Measurements from ENCODE around the gene MMP24. TPM values are rescaled to one million over a fixed set of nuclear protein-coding genes. Genes with fewer than 3 reads are reported as not detected.
A peak's percentile ranks its signal among the peaks of the same experiment; 100 is the strongest.

The MMP24 gene
- total and polyA plus RNA-seq, 2 of the 13 experiments (the other 11 are each of a cell fraction or from before 2014, with no cell fraction given), result 0.29 to 0.35 TPM

- no peak for TF ChIP-seq ZXDC (CRISPR knock-in tag; IDR thresholded peaks at IDR 0.05)
- no peak for TF ChIP-seq ZNF335 (CRISPR knock-in tag; IDR thresholded peaks at IDR 0.05)
- TF ChIP-seq ZNF44 (CRISPR knock-in tag; IDR thresholded peaks at IDR 0.05), result no peak
- no peak for TF ChIP-seq EHMT2 (IDR thresholded peaks at IDR 0.05; ENCODE audit: borderline replicate concordance, low read depth, low read length)
- TF ChIP-seq ZNF724P (CRISPR knock-in tag; IDR thresholded peaks at IDR 0.05; ENCODE audit: borderline replicate concordance), result 0 out of 2 replicates have a peak, but pooled peaks have one; percentile 16
- peak; percentile 99 for TF ChIP-seq CREB1 (IDR thresholded peaks at IDR 0.05)
- no peak for TF ChIP-seq CREB1 (CRISPR knock-in tag; IDR thresholded peaks at IDR 0.05)
- TF ChIP-seq ZNF101 (CRISPR knock-in tag; IDR thresholded peaks at IDR 0.05; ENCODE audit: borderline replicate concordance, low read depth), result no peak
- TF ChIP-seq FOXK2 (IDR thresholded peaks at IDR 0.05), result peak; percentile 52; the same call in 1 of the 2 replicates
- no peak for TF ChIP-seq ZNF296 (CRISPR knock-in tag; conservative IDR thresholded peaks at IDR 0.05)
- no peak for TF ChIP-seq ZBTB33 (CRISPR knock-in tag; IDR thresholded peaks at IDR 0.05)
- no peak for TF ChIP-seq ZFP82 (CRISPR knock-in tag; IDR thresholded peaks at IDR 0.05; ENCODE audit: borderline replicate concordance)
- TF ChIP-seq ZNF207 (IDR thresholded peaks at IDR 0.05; ENCODE audit: borderline replicate concordance), result peak; percentile 9; the same call in 1 of the 2 replicates
- no peak for TF ChIP-seq ZNF496 (CRISPR knock-in tag; IDR thresholded peaks at IDR 0.05; ENCODE audit: insufficient replicate concordance)
- no peak for TF ChIP-seq DZIP1 (CRISPR knock-in tag; IDR thresholded peaks at IDR 0.05)
- no peak for TF ChIP-seq DDIT3 (CRISPR knock-in tag; IDR thresholded peaks at IDR 0.05)
- no peak for TF ChIP-seq GMEB1 (CRISPR knock-in tag; IDR thresholded peaks at IDR 0.05; ENCODE audit: borderline replicate concordance)
- no peak for TF ChIP-seq SMYD3 (CRISPR knock-in tag; IDR thresholded peaks at IDR 0.05)
- TF ChIP-seq FOXC1 (CRISPR knock-in tag; IDR thresholded peaks at IDR 0.05; ENCODE audit: borderline replicate concordance), result no peak
- no peak for TF ChIP-seq ZNF567 (CRISPR knock-in tag; IDR thresholded peaks at IDR 0.05; ENCODE audit: borderline replicate concordance)
Measured at GRCh38 chr20:35285806-35286076, 59.3 kb downstream of the MMP24 start (continued).

Data from HepG2 (cell line).